ENCODE data around the gene GPC6.

The GPC6 gene

GRCh38 chr13:93220073-93220472, 6.5 kb upstream of the GPC6 start:
- no peak overlapping the region for H3K4me3 ChIP-seq (ENCODE audit: low read depth, low read length)
- no peak for DNase-seq (ENCODE audit: low read depth)
- in situ Hi-C loops (cut with HindIII; ENCODE audit: low sequenced_read_pairs), result loop anchor here (25.0 kb wide), 2 partner anchors 133 to 508 kb away; no protein-coding TSS in a partner anchor
- no peak for TF ChIP-seq CTCF (IDR thresholded peaks at IDR 0.05; ENCODE audit: low read depth, low read length, missing control alignments)

- DNase-seq (ENCODE audit: low read depth), result no peak
- in situ Hi-C loops (cut with HindIII; ENCODE audit: low sequenced_read_pairs), result loop anchor here (25.0 kb wide), 2 partner anchors 136 to 511 kb away; no protein-coding TSS in a partner anchor
- no peak for TF ChIP-seq CTCF (IDR thresholded peaks at IDR 0.05; ENCODE audit: low read depth, low read length, missing control alignments)
- no peak overlapping the region for H3K4me3 ChIP-seq (ENCODE audit: low read depth, low read length)
Observed at GRCh38 chr13:93222976-93223375, 3.6 kb upstream of the GPC6 start.

- H3K4me3 ChIP-seq (ENCODE audit: low read depth, low read length), result no peak overlapping the region
- no peak for DNase-seq (ENCODE audit: low read depth)
- TF ChIP-seq CTCF (IDR thresholded peaks at IDR 0.05; ENCODE audit: low read depth, low read length, missing control alignments), result no peak
- in situ Hi-C loops (cut with HindIII; ENCODE audit: low sequenced_read_pairs), result loop anchor here (25.0 kb wide), 2 partner anchors 137 to 512 kb away; no protein-coding TSS in a partner anchor
Observed at GRCh38 chr13:93224535-93224934, 2.1 kb upstream of the GPC6 start.

GRCh38 chr13:93225610-93226009, 997 bp upstream of the GPC6 start:
- peak overlapping the region; percentile 96 for H3K4me3 ChIP-seq (ENCODE audit: low read depth, low read length)
- DNase-seq (ENCODE audit: low read depth), result no peak
- in situ Hi-C loops (cut with HindIII; ENCODE audit: low sequenced_read_pairs), result loop anchor here (25.0 kb wide), 1 partner anchor 1137 kb away; no protein-coding TSS in a partner anchor
- no peak for TF ChIP-seq CTCF (IDR thresholded peaks at IDR 0.05; ENCODE audit: low read depth, low read length, missing control alignments)

GRCh38 chr13:93226065-93226622, 463 bp upstream of the GPC6 start:
- H3K4me3 ChIP-seq (ENCODE audit: low read depth, low read length), result peak overlapping the region; percentile 96
- in situ Hi-C loops (cut with HindIII; ENCODE audit: low sequenced_read_pairs), result loop anchor here (25.0 kb wide), 1 partner anchor 1136 kb away; no protein-coding TSS in a partner anchor
- DNase-seq (ENCODE audit: low read depth), result no peak
- TF ChIP-seq CTCF (IDR thresholded peaks at IDR 0.05; ENCODE audit: low read depth, low read length, missing control alignments), result no peak

GRCh38 chr13:93227280-93227877, 772 bp downstream of the GPC6 start:
- no peak for DNase-seq (ENCODE audit: low read depth)
- no peak for TF ChIP-seq CTCF (IDR thresholded peaks at IDR 0.05; ENCODE audit: low read depth, low read length, missing control alignments)
- peak overlapping the region; percentile 96 for H3K4me3 ChIP-seq (ENCODE audit: low read depth, low read length)
- in situ Hi-C loops (cut with HindIII; ENCODE audit: low sequenced_read_pairs), result loop anchor here (25.0 kb wide), 1 partner anchor 1135 kb away; no protein-coding TSS in a partner anchor
